GM12872 (cell line): ENCODE measurements around the gene RBBP8NL.

Experiments
- TF ChIP-seq, protein P1 (sequence below): IDR thresholded peaks from 3 replicates; pipeline ENCODE4 v1.5.1; 2011; ENCODE audit warnings: low read depth, mild to moderate bottlenecking, low read length, moderate library complexity; ENCODE audit not compliant: insufficient read depth

RBBP8NL gene

DNA sequence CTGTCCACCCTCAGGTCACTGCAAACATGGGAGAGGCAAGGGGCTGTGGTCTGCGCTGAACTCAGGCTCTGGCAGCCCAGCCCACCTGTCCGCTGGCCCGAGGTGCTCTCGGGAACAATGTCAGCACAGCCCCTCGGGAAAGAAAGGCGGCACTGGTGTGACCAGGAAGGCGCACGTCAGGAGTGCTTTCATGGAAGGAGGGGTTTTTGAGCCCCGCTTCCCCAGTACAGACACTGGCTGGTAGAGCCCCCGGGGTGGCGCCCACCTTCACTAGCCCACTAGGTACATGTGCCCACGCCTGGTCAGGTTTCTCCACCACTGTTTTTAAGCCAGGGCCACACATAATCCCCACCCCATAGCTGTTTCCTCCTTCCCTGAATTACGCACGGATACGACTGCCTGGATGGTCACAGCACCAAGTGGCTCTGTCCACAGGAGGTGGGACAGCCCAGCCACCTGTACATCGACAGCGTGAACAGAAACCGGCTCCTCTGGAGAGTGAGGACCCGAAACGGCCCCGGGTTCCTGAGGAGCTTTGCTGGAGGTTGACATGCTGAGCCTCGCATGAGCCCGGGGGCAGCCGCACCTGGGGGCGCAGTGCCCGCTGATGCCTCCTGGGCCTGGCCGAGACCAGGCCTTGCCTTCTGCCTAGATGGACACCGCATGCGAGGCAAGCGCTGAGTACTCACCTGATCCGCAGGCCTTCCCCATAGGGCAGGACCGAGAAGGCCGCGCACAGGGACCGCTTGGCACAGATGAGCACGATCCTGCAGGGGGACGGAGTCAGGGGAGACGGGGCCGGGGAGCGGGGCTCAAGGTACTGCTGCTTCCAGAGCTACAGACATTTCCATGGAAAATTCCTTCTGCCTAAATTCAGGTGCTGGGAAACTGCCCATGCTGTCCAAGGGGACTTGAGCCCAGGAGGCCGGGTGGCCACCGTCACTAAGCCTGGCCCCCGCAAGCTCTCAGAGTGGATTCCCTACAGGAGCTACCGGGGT lies 32.8 kb downstream of the RBBP8NL start:
- TF ChIP-seq, protein P1, sequence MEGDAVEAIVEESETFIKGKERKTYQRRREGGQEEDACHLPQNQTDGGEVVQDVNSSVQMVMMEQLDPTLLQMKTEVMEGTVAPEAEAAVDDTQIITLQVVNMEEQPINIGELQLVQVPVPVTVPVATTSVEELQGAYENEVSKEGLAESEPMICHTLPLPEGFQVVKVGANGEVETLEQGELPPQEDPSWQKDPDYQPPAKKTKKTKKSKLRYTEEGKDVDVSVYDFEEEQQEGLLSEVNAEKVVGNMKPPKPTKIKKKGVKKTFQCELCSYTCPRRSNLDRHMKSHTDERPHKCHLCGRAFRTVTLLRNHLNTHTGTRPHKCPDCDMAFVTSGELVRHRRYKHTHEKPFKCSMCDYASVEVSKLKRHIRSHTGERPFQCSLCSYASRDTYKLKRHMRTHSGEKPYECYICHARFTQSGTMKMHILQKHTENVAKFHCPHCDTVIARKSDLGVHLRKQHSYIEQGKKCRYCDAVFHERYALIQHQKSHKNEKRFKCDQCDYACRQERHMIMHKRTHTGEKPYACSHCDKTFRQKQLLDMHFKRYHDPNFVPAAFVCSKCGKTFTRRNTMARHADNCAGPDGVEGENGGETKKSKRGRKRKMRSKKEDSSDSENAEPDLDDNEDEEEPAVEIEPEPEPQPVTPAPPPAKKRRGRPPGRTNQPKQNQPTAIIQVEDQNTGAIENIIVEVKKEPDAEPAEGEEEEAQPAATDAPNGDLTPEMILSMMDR: no peak

DNA sequence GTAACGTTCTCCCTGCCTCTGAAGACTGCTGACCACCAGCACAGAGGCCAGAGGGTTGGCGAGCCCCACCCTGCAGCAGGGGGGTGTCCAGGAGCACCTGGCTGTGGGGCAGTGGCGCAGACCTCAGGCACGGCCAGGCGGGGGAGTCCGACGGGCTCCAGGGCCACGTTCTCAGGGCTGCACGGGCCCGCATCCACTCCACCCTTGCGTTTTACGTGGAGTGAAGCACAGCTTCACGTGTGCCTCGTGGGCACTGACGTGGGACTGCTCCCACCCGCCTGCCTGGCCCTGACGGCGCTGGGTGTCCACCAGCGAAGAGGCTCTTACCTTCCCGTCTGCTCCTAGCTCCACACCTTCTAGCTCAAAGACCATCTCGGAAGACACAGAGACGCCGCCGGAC lies 33.5 kb downstream of the RBBP8NL start:
- TF ChIP-seq, protein P1: no peak

DNA sequence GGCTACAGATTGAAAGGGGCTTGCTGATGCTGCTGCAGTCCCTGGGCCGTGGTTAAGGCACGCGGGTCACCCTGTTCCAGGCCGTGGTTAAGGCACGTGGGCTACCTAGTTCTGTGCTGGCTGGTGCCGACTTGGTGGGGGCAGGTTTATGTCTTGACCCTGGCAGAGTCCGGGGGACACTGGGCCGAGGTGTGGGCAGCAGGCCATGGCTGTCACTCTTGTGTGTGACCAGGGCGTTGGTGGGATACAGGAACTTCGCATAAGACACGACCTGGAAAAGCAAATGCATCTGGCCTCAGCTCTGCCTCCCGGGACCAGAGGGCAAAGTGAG lies 34.0 kb downstream of the RBBP8NL start:
- TF ChIP-seq, protein P1: no peak

GRCh38 chr20:62392621-62393334 lies 34.6 kb downstream of the RBBP8NL start:
- TF ChIP-seq, protein P1: no peak

DNA sequence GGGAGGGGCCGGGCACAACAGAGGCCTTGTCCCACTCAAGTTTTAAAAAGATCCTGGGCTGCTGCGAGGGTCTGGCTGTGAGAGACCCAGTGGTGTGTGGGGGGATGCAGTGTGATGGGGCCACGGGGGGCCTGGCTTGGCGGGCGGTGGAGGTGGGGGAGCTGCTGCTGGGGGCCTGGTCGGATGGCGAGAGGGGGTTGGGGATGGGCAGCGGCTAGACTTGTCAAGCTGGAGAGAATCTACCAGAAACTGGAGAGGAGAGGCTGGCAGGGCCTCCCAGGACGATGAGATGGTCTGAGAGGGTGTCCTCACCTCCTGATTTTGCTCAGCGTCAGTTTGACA lies 35.3 kb downstream of the RBBP8NL start:
- TF ChIP-seq, protein P1: no peak

DNA sequence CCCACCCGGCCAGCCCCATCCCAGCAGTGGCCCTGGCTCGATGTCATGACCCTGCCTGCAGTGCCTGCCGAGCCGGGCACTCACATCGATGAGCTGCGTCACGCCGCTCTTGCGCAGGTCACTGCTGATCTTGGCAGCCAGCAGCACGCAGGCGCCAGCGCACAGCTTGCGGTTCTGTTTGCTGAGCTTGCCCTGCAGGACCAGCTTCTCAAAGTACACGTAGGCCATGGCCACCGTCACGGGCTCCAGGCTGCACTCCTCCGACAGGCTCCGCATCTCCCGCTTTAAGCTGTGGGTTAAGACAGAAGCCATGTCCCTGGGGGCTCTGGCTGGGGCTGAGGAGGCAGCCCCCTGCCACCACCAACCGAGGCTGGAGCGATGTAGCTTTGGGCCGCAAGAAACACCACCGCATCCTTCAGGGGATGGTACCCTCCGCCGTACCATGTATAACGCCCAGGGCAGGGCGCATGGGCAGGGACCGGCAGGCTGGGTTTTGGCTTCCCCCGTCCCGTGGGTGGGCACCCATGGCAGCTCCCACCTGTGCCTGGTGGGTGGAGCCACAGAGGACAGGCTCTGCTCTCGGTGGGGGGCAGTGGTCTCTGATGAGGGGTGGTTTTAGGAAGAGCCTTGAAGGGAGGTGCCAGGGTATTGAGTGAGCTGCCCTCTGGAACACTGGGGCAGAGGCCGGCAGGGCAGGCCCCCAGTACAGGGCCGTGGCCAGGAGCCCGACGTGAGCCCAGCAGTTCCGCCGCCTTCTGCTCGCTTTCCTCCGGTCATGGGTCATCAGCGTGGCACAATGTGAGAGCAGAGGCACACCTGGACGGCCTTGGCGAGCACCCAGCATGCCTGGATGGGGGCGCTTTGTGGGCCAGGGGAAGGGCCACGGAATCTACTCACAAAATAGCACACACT lies 35.9 kb downstream of the RBBP8NL start:
- TF ChIP-seq, protein P1: no peak
